SK-N-SH (cell line): ENCODE results near the gene AIMP1. TPM values are rescaled to one million over a fixed set of nuclear protein-coding genes. Genes with fewer than 3 reads are reported as not detected.

Source experiments
- CTCF ChIA-PET: fragments of 300-600, 350-600 bp; formaldehyde crosslinking; extraction: SDS; loops from one replicate; lab custom pipeline; 2021; lab: Yijun Ruan, JAX
- POLR2A ChIA-PET: fragments of 350-600 bp; sonication (Branson Sonifier 250); formaldehyde crosslinking; extraction: SDS; loops from one replicate; lab custom pipeline; 2020; ENCODE audit warnings: antibody characterized with exemption, inconsistent platforms; lab: Yijun Ruan, JAX
- DNase-seq: peaks from one replicate; pipeline ENCODE4 v3.0.0; 2012
- H2AFZ ChIP-seq: fragments of 200-600 bp; sonication (generic); 2 replicates; pipeline ENCODE4 v1.8.1; 2016; ENCODE audit warnings: antibody characterized with exemption, mild to moderate bottlenecking, low read depth
- H3F3A ChIP-seq: fragments of 200-600 bp; sonication (generic); replicated peaks from 2 replicates; pipeline ENCODE3; 2016; ENCODE audit warnings: antibody characterized with exemption, mild to moderate bottlenecking; ENCODE audit not compliant: insufficient read depth
- H3K27ac ChIP-seq, 2 experiments: fragments of 200-500 bp in 1 of 2; fragments of 200-600 bp in 1 of 2; sonication (Bioruptor generic) in 1 of 2; sonication (generic), shearing (Covaris generic) in 1 of 2; 2 replicates each; pipeline versions ENCODE4 v1.5.1 to v1.6.1; 2014 to 2016; ENCODE audit warnings: low read depth in 2 of 2, inconsistent platforms in 1 of 2, low read length in 1 of 2, mild to moderate bottlenecking in 1 of 2, mixed read lengths in 1 of 2
- H3K27me3 ChIP-seq: fragments of 200-600 bp; sonication (generic), shearing (Covaris generic); 2 replicates; pipeline ENCODE4 v1.6.1; 2016; ENCODE audit warnings: mixed run types; ENCODE audit not compliant: insufficient read depth
- H3K36me3 ChIP-seq, 2 experiments: fragments of 200-500 bp in 1 of 2; fragments of 200-600 bp in 1 of 2; sonication (Bioruptor generic) in 1 of 2; sonication (generic) in 1 of 2; replicated peaks in 1 of 2; 2 replicates each; pipeline versions ENCODE3 to v1.5.1; 2014 to 2016; ENCODE audit warnings: low read length in 1 of 2, mild to moderate bottlenecking in 1 of 2; ENCODE audit not compliant: insufficient read depth in 2 of 2, control insufficient read depth in 1 of 2
- H3K4me1 ChIP-seq, 2 experiments: fragments of 200-500 bp in 1 of 2; fragments of 200-600 bp in 1 of 2; sonication (Bioruptor generic) in 1 of 2; sonication (generic), shearing (Covaris generic) in 1 of 2; 2 replicates each; pipeline versions ENCODE4 v1.5.1 to v1.6.1; 2014 to 2016; ENCODE audit warnings: low read depth in 1 of 2, low read length in 1 of 2, mixed run types in 1 of 2; ENCODE audit not compliant: insufficient read depth in 2 of 2, control insufficient read depth in 1 of 2
- H3K4me2 ChIP-seq: fragments of 200-600 bp; sonication (generic), shearing (Covaris generic); 2 replicates; pipeline ENCODE4 v1.6.1; 2017; ENCODE audit warnings: mixed run types
- H3K4me3 ChIP-seq, 2 experiments: fragments of 200-500 bp in 1 of 2; fragments of 200-600 bp in 1 of 2; sonication (Bioruptor generic) in 1 of 2; sonication (generic), shearing (Covaris generic) in 1 of 2; 2 replicates each; pipeline versions ENCODE4 v1.5.1 to v1.8.1; 2014 to 2016; ENCODE audit warnings: low read depth in 2 of 2, inconsistent platforms in 1 of 2, low read length in 1 of 2, mild to moderate bottlenecking in 1 of 2, mixed read lengths in 1 of 2, moderate library complexity in 1 of 2
- H3K79me2 ChIP-seq: fragments of 200-600 bp; sonication (generic); 2 replicates; pipeline ENCODE4 v1.8.1; 2017; ENCODE audit warnings: mild to moderate bottlenecking; ENCODE audit not compliant: insufficient read depth
- H3K9ac ChIP-seq: fragments of 200-600 bp; sonication (generic); 2 replicates; pipeline ENCODE4 v1.6.1; 2017; ENCODE audit warnings: mixed run types
- H3K9me2 ChIP-seq: fragments of 200-600 bp; sonication (generic); 2 replicates; pipeline ENCODE4 v1.6.1; 2017; ENCODE audit warnings: mixed run types
- H3K9me3 ChIP-seq: fragments of 200-600 bp; sonication (generic); 2 replicates; pipeline ENCODE4 v1.6.1; 2017; ENCODE audit warnings: mixed run types, mild to moderate bottlenecking, moderate library complexity
- H4K20me1 ChIP-seq: fragments of 200-600 bp; sonication (generic); 2 replicates; pipeline ENCODE4 v1.6.1; 2017; ENCODE audit warnings: mild to moderate bottlenecking, mixed run types; ENCODE audit not compliant: insufficient read depth
- CHD2 ChIP-seq: fragments of 150-350 bp; IDR thresholded peaks from 2 replicates; pipeline ENCODE4 v1.6.1; 2018; ENCODE audit warnings: low read length; ENCODE audit not compliant: partially characterized antibody
- ELF1 ChIP-seq: IDR thresholded peaks from 2 replicates; pipeline ENCODE4 v1.4.0; 2012
- EP300 ChIP-seq, 2 experiments: IDR thresholded peaks; 2 replicates each; pipeline versions ENCODE4 v1.4.0 to v1.6.1; 2012; ENCODE audit warnings: borderline replicate concordance in 1 of 2, low read depth in 1 of 2, low read length in 1 of 2
- GABPA ChIP-seq: IDR thresholded peaks from 2 replicates; pipeline ENCODE4 v1.4.0; 2012; ENCODE audit warnings: low read depth, mild to moderate bottlenecking
- JUND ChIP-seq: IDR thresholded peaks from 2 replicates; pipeline ENCODE4 v1.4.0; 2012
- MEF2A ChIP-seq: IDR thresholded peaks from 2 replicates; pipeline ENCODE4 v1.4.0; 2012; ENCODE audit warnings: low read depth, borderline replicate concordance
- NFIC ChIP-seq: IDR thresholded peaks from 2 replicates; pipeline ENCODE4 v1.4.0; 2012; ENCODE audit warnings: borderline replicate concordance
- NRF1 ChIP-seq: IDR thresholded peaks from 2 replicates; pipeline ENCODE4 v1.6.1; 2012; ENCODE audit warnings: low read depth, mild to moderate bottlenecking, low read length
- RAD21 ChIP-seq: IDR thresholded peaks from 2 replicates; pipeline ENCODE4 v1.6.1; 2012; ENCODE audit warnings: mild to moderate bottlenecking, low read length
- RFX5 ChIP-seq: IDR thresholded peaks from 2 replicates; pipeline ENCODE4 v1.6.1; 2012; ENCODE audit warnings: mild to moderate bottlenecking, improper control_type of control experiment, low read length
- RXRA ChIP-seq: IDR thresholded peaks from 2 replicates; pipeline ENCODE4 v1.4.0; 2012; ENCODE audit warnings: low read depth, mild to moderate bottlenecking, borderline replicate concordance
- SIN3A ChIP-seq: IDR thresholded peaks from 2 replicates; pipeline ENCODE4 v1.6.1; 2012; ENCODE audit warnings: low read depth, mild to moderate bottlenecking, low read length, moderate library complexity, borderline replicate concordance
- SMC3 ChIP-seq: IDR thresholded peaks from 2 replicates; pipeline ENCODE4 v1.6.1; 2012; ENCODE audit warnings: low read depth, low read length, improper control_type of control experiment
- TAF1 ChIP-seq: IDR thresholded peaks from 2 replicates; pipeline ENCODE4 v1.6.1; 2012; ENCODE audit warnings: low read depth, mild to moderate bottlenecking, low read length, moderate library complexity, borderline replicate concordance
- YY1 ChIP-seq: IDR thresholded peaks from 2 replicates; pipeline ENCODE4 v1.4.0; 2012; ENCODE audit warnings: low read depth, mild to moderate bottlenecking
- WGBS: methylation state at CpG from one replicate; pipeline ENCODE4 v1.1.6; 2017; ENCODE audit warnings: low lambda C conversion rate; 5-methylcytosine and 5-hydroxymethylcytosine counted together
- polyA plus RNA-seq, 3 experiments: library from polyadenylated mRNA; depleted of rRNA; stranded (reverse); fragments of >200 nt; gene quantifications; 2 replicates each; pipeline ENCODE4 v1.2.3, GENCODE V29; 2012
- TF ChIP-seq, protein P1 (sequence below): IDR thresholded peaks from 2 replicates; pipeline ENCODE4; 2012
- TF ChIP-seq, protein P2 (sequence below): IDR thresholded peaks from 2 replicates; pipeline ENCODE4 v1.4.0; 2012; ENCODE audit warnings: low read depth, borderline replicate concordance
- TF ChIP-seq, protein P3 (sequence below): IDR thresholded peaks from 2 replicates; pipeline ENCODE4 v1.6.1; 2012; ENCODE audit warnings: mild to moderate bottlenecking, low read depth, low read length, moderate library complexity
- TF ChIP-seq, protein P4 (sequence below): fragments of 150-350 bp; IDR thresholded peaks from 2 replicates; pipeline ENCODE4 v1.6.1; 2017; ENCODE audit warnings: antibody characterized with exemption, low read length, low read depth, borderline replicate concordance

Gene AIMP1
- polyA plus RNA-seq, 1 of the 3 experiments (the other 2 are of a cell fraction), result 14.0 TPM

DNA sequence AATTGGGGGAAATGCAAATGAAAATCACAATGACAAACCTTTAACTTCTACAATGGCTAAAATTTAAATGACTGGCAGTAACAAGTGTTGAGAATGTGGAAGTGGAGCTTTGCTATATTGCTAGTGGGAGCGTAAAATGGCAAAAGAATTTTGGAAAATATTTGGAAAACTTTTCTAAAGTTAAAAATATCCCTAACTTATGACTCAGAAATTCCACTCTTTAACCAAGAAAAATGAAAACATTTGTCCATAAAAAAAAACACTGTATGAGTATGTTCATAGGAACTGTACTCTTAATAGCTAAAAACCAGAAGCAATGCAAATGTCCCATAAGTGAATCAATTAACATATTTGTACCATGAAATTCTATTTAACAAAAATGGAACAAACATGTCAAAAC lies 4.0 kb upstream of the AIMP1 start (continued):
- TF ChIP-seq, protein P1, sequence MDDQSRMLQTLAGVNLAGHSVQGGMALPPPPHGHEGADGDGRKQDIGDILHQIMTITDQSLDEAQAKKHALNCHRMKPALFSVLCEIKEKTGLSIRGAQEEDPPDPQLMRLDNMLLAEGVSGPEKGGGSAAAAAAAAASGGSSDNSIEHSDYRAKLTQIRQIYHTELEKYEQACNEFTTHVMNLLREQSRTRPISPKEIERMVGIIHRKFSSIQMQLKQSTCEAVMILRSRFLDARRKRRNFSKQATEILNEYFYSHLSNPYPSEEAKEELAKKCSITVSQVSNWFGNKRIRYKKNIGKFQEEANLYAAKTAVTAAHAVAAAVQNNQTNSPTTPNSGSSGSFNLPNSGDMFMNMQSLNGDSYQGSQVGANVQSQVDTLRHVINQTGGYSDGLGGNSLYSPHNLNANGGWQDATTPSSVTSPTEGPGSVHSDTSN, result no peak
- TF ChIP-seq, protein P2, sequence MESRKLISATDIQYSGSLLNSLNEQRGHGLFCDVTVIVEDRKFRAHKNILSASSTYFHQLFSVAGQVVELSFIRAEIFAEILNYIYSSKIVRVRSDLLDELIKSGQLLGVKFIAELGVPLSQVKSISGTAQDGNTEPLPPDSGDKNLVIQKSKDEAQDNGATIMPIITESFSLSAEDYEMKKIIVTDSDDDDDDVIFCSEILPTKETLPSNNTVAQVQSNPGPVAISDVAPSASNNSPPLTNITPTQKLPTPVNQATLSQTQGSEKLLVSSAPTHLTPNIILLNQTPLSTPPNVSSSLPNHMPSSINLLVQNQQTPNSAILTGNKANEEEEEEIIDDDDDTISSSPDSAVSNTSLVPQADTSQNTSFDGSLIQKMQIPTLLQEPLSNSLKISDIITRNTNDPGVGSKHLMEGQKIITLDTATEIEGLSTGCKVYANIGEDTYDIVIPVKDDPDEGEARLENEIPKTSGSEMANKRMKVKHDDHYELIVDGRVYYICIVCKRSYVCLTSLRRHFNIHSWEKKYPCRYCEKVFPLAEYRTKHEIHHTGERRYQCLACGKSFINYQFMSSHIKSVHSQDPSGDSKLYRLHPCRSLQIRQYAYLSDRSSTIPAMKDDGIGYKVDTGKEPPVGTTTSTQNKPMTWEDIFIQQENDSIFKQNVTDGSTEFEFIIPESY, result no peak
- TF ChIP-seq NRF1 (no peak), NFIC (peak; percentile 5; the same call in 1 of the 2 replicates), MEF2A (peak; percentile 83; the same call in 1 of the 2 replicates), SMC3 (no peak), GABPA (no peak)
- TF ChIP-seq, all 33 proteins: peak for 7

DNA sequence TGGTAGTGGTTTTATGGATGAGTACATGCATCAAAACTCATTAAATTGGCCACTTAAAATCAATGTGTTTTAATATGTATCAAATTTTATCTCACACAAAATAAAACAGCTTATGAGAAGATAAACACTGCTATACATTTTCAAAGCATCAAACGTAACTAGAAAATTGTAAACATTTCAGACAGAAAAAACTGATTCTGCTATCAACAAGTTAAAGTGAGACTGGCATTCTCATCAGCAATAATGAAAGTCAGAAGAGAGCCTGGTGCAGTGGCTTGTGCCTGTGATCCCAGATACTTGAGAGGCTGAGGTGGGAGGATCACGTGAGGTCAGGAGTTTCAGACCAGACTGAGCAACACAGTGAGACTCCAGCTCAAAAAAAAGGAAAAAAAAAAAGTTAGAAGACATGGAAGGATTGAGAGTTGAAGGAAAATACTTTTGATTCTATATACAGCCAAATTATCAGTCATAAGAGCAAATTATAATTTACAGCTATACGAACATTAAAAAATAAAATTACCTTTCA lies 3.3 kb upstream of the AIMP1 start:
- Histone ChIP-seq H3K27ac (peak overlapping the region; percentile 62 to 74; a peak in 3 of 4 replicates), H3K27me3 (no peaks in the 10 kb centered on the region), H3K36me3 (peaks cover 5 to 7% of the 10 kb centered on the region in 2 experiments), H3F3A (peaks cover 26% of the 10 kb centered on the region), H3K4me3 (peak overlapping the region in 1 of 2 experiments; percentile 0; a peak in 1 of 4 replicates), H3K9ac (peak overlapping the region; percentile 31; the same call in 1 of the 2 replicates), H3K9me3 (no peaks in the 10 kb centered on the region), H2AFZ (no peak overlapping the region), H3K9me2 (no peaks in the 10 kb centered on the region), H3K4me1 (peaks cover 11 to 18% of the 10 kb centered on the region in 2 experiments; a peak in 3 of 4 replicates), H4K20me1 (no peaks in the 10 kb centered on the region), H3K79me2 (peaks cover 79% of the 10 kb centered on the region), H3K4me2 (peak overlapping the region; percentile 33)
- CTCF ChIA-PET, result interaction anchor here (1.3 kb wide), 1 partner anchor 9 kb away, joined by 3 read pairs; no protein-coding TSS in a partner anchor
- no peak for DNase-seq
- POLR2A ChIA-PET, result interaction anchor here (0.7 kb wide), 1 partner anchor 9 kb away, joined by 4 read pairs; no protein-coding TSS in a partner anchor
- WGBS, result 81% methylated on average over 3 of the region's 3 CpGs
- TF ChIP-seq RXRA (no peak), ELF1 (no peak), EP300 (IDR thresholded peaks at IDR 0.05; ENCODE audit: borderline replicate concordance in 1 of 2, low read depth in 1 of 2, low read length in 1 of 2) (no peak), TAF1 (no peak), SIN3A (no peak), RAD21 (no peak), RFX5 (no peak), YY1 (no peak), JUND (no peak), CHD2 (no peak)
- TF ChIP-seq, protein P2, result no peak
- TF ChIP-seq, protein P3, sequence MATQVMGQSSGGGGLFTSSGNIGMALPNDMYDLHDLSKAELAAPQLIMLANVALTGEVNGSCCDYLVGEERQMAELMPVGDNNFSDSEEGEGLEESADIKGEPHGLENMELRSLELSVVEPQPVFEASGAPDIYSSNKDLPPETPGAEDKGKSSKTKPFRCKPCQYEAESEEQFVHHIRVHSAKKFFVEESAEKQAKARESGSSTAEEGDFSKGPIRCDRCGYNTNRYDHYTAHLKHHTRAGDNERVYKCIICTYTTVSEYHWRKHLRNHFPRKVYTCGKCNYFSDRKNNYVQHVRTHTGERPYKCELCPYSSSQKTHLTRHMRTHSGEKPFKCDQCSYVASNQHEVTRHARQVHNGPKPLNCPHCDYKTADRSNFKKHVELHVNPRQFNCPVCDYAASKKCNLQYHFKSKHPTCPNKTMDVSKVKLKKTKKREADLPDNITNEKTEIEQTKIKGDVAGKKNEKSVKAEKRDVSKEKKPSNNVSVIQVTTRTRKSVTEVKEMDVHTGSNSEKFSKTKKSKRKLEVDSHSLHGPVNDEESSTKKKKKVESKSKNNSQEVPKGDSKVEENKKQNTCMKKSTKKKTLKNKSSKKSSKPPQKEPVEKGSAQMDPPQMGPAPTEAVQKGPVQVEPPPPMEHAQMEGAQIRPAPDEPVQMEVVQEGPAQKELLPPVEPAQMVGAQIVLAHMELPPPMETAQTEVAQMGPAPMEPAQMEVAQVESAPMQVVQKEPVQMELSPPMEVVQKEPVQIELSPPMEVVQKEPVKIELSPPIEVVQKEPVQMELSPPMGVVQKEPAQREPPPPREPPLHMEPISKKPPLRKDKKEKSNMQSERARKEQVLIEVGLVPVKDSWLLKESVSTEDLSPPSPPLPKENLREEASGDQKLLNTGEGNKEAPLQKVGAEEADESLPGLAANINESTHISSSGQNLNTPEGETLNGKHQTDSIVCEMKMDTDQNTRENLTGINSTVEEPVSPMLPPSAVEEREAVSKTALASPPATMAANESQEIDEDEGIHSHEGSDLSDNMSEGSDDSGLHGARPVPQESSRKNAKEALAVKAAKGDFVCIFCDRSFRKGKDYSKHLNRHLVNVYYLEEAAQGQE, result no peak
- TF ChIP-seq, protein P1, result no peak
- TF ChIP-seq, protein P4, sequence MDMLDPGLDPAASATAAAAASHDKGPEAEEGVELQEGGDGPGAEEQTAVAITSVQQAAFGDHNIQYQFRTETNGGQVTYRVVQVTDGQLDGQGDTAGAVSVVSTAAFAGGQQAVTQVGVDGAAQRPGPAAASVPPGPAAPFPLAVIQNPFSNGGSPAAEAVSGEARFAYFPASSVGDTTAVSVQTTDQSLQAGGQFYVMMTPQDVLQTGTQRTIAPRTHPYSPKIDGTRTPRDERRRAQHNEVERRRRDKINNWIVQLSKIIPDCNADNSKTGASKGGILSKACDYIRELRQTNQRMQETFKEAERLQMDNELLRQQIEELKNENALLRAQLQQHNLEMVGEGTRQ, result no peak
